Activated CD4-positive, alpha-beta T cell treated with anti-CD3 and anti-CD28 coated beads for 36 hours (primary cell): ENCODE data around the gene GABRQ. TPM values are rescaled to one million over a fixed set of nuclear protein-coding genes. Genes with fewer than 3 reads are reported as not detected.

ENCODE experiments used
- ATAC-seq: fragments of 200-7000 bp; cut with Tn5 transposase; one replicate; pipeline ENCODE4 v1.10.0; 2021; ENCODE audit warnings: mild to moderate bottlenecking, moderate library complexity
- CTCF ChIA-PET: fragments of 350-600 bp; sonication (Branson Sonifier 250); formaldehyde crosslinking; loops from one replicate; lab custom pipeline; 2021; ENCODE audit warnings: antibody characterized with exemption; lab: Charles Lee
- POLR2A ChIA-PET: fragments of 350-600 bp; sonication (Branson Sonifier 250); formaldehyde crosslinking; loops from one replicate; lab custom pipeline; 2021; ENCODE audit warnings: antibody characterized with exemption, inconsistent platforms; lab: Charles Lee
- DNase-seq: peaks from one replicate; pipeline ENCODE4 v3.0.0-alpha.2; 2020
- H3K27ac Mint-ChIP-seq: one replicate; pipeline ENCODE4 v1.8.0; 2021; ENCODE audit warnings: mixed read lengths
- H3K27me3 Mint-ChIP-seq: one replicate; pipeline ENCODE4 v1.8.0; 2021; ENCODE audit warnings: mixed read lengths
- H3K36me3 Mint-ChIP-seq: one replicate; pipeline ENCODE4 v1.8.0; 2021; ENCODE audit warnings: low read depth, mixed read lengths
- H3K4me1 Mint-ChIP-seq: one replicate; pipeline ENCODE4 v1.8.0; 2021; ENCODE audit warnings: mixed read lengths
- H3K4me3 Mint-ChIP-seq: one replicate; pipeline ENCODE4 v1.8.0; 2021; ENCODE audit warnings: mild to moderate bottlenecking, moderate library complexity, mixed read lengths
- H3K9me3 Mint-ChIP-seq: one replicate; pipeline ENCODE4 v1.8.0; 2021; ENCODE audit warnings: low read depth, mixed read lengths
- intact Hi-C, 2 experiments: fragments of 100-400 bp; cut with DNase I in 1 of 2; cut with micrococcal nuclease in 1 of 2; formaldehyde crosslinking; loops; one replicate each; pipeline versions ENCODE4 v1.14.2 to v1.15.1; 2022 to 2024; cut with DNase I, micrococcal nuclease
- total RNA-seq, 2 experiments: library from RNA; stranded (reverse); gene quantifications; one replicate each; pipeline ENCODE4 v1.2.3, GENCODE V29; 2021

Gene GABRQ
- total RNA-seq, 2 experiments from 2014 or later, result 0.02 TPM; not detected in 1

GRCh38 chrX:152640034-152640818, 2.5 kb downstream of the GABRQ start:
- ChIA-PET POLR2A (no interaction called here), CTCF (interaction anchor here (1.4 kb wide), 1 partner anchor 891 kb away, joined by 3 read pairs; no protein-coding TSS in a partner anchor)
- Mint-ChIP-seq H3K27ac (no peak overlapping the region), H3K4me3 (no peak overlapping the region), H3K9me3 (no peaks in the 10 kb centered on the region), H3K27me3 (peaks cover 22% of the 10 kb centered on the region), H3K4me1 (peaks cover 2% of the 10 kb centered on the region), H3K36me3 (no peaks in the 10 kb centered on the region)
- no peak for DNase-seq
- no peak for ATAC-seq
- intact Hi-C loops, result no loop called here

- H3K27ac Mint-ChIP-seq, result no peak overlapping the region
- no peaks in the 10 kb centered on the region for H3K36me3 Mint-ChIP-seq
- DNase-seq (no peak), ATAC-seq (no peak)
- H3K4me1 Mint-ChIP-seq, result peaks cover 2% of the 10 kb centered on the region
- CTCF ChIA-PET, result interaction anchor here (1.1 to 1.4 kb wide), 2 partner anchors 9 to 892 kb away, joined by 3 read pairs; no protein-coding TSS in a partner anchor
- POLR2A ChIA-PET, result no interaction called here
- intact Hi-C loops, result no loop called here
- no peak overlapping the region for H3K4me3 Mint-ChIP-seq
- peaks cover 17% of the 10 kb centered on the region for H3K27me3 Mint-ChIP-seq
- no peaks in the 10 kb centered on the region for H3K9me3 Mint-ChIP-seq
These were observed 3.7 kb downstream of the GABRQ start for GRCh38 chrX:152641256-152641875.

- H3K27ac Mint-ChIP-seq, result no peak overlapping the region
- no peak for ATAC-seq
- H3K27me3 Mint-ChIP-seq, result peaks cover 14% of the 10 kb centered on the region
- DNase-seq, result peak; percentile 5
- ChIA-PET CTCF (interaction anchor here (1.1 kb wide), 1 partner anchor 10 kb away, joined by 3 read pairs; no protein-coding TSS in a partner anchor), POLR2A (no interaction called here)
- no peaks in the 10 kb centered on the region for H3K36me3 Mint-ChIP-seq
- H3K9me3 Mint-ChIP-seq, result no peaks in the 10 kb centered on the region
- intact Hi-C loops, result no loop called here
- no peak overlapping the region for H3K4me3 Mint-ChIP-seq
- peaks cover 2% of the 10 kb centered on the region for H3K4me1 Mint-ChIP-seq
These were observed 4.3 kb downstream of the GABRQ start for GRCh38 chrX:152641996-152642395.

GRCh38 chrX:152642931-152643564, 5.4 kb downstream of the GABRQ start:
- H3K9me3 Mint-ChIP-seq, result no peaks in the 10 kb centered on the region
- H3K36me3 Mint-ChIP-seq, result no peaks in the 10 kb centered on the region
- no peak overlapping the region for H3K4me3 Mint-ChIP-seq
- DNase-seq (no peak), ATAC-seq (no peak)
- ChIA-PET POLR2A (no interaction called here), CTCF (no interaction called here)
- H3K27me3 Mint-ChIP-seq, result peaks cover 11% of the 10 kb centered on the region
- H3K4me1 Mint-ChIP-seq, result peaks cover 1% of the 10 kb centered on the region
- intact Hi-C loops, result no loop called here
- no peak overlapping the region for H3K27ac Mint-ChIP-seq

- H3K36me3 Mint-ChIP-seq, result no peaks in the 10 kb centered on the region
- H3K9me3 Mint-ChIP-seq, result no peaks in the 10 kb centered on the region
- CTCF ChIA-PET, result no interaction called here
- no peak for ATAC-seq
- POLR2A ChIA-PET, result no interaction called here
- H3K4me3 Mint-ChIP-seq, result no peak overlapping the region
- DNase-seq, result no peak
- intact Hi-C loops, result no loop called here
- H3K4me1 Mint-ChIP-seq, result no peaks in the 10 kb centered on the region
- no peak overlapping the region for H3K27ac Mint-ChIP-seq
- H3K27me3 Mint-ChIP-seq, result peaks cover 1% of the 10 kb centered on the region
These were observed 9.3 kb downstream of the GABRQ start for GRCh38 chrX:152646961-152647360.

GRCh38 chrX:152647978-152648377, 10.3 kb downstream of the GABRQ start:
- Mint-ChIP-seq H3K36me3 (no peaks in the 10 kb centered on the region), H3K4me1 (no peaks in the 10 kb centered on the region), H3K9me3 (no peaks in the 10 kb centered on the region), H3K27ac (no peak overlapping the region), H3K27me3 (peaks cover 1% of the 10 kb centered on the region), H3K4me3 (no peak overlapping the region)
- DNase-seq (no peak), ATAC-seq (no peak)
- intact Hi-C loops, result no loop called here
- ChIA-PET CTCF (interaction anchor here (1.7 kb wide), 1 partner anchor 15 kb away, joined by 7 read pairs; no protein-coding TSS in a partner anchor), POLR2A (no interaction called here)

- CTCF ChIA-PET, result no interaction called here
These were observed 14.4 kb downstream of the GABRQ start for GRCh38 chrX:152652060-152652459.

GRCh38 chrX:152652467-152652866, 14.8 kb downstream of the GABRQ start:
- POLR2A ChIA-PET, result no interaction called here
- H3K4me1 Mint-ChIP-seq, result no peaks in the 10 kb centered on the region
- intact Hi-C loops, result no loop called here
- no peak overlapping the region for H3K27ac Mint-ChIP-seq
- peaks cover 5% of the 10 kb centered on the region for H3K27me3 Mint-ChIP-seq
- ATAC-seq (no peak), DNase-seq (no peak)
- H3K4me3 Mint-ChIP-seq, result no peak overlapping the region
- CTCF ChIA-PET, result no interaction called here
- no peaks in the 10 kb centered on the region for H3K9me3 Mint-ChIP-seq
- no peaks in the 10 kb centered on the region for H3K36me3 Mint-ChIP-seq

More at GRCh38 chrX:152652060-152652459, 14.4 kb downstream of the GABRQ start:
- Mint-ChIP-seq H3K27ac (no peak overlapping the region), H3K36me3 (no peaks in the 10 kb centered on the region), H3K9me3 (no peaks in the 10 kb centered on the region), H3K4me1 (no peaks in the 10 kb centered on the region), H3K4me3 (no peak overlapping the region), H3K27me3 (peaks cover 4% of the 10 kb centered on the region)
- ATAC-seq, result no peak
- POLR2A ChIA-PET, result no interaction called here
- intact Hi-C loops, result no loop called here
- DNase-seq, result no peak

- Mint-ChIP-seq H3K27me3 (peaks cover 4% of the 10 kb centered on the region), H3K4me3 (no peak overlapping the region), H3K4me1 (no peaks in the 10 kb centered on the region), H3K9me3 (no peaks in the 10 kb centered on the region), H3K27ac (no peak overlapping the region), H3K36me3 (no peaks in the 10 kb centered on the region)
- CTCF ChIA-PET, result no interaction called here
- intact Hi-C loops, result no loop called here
- POLR2A ChIA-PET, result no interaction called here
- no peak for ATAC-seq
- no peak for DNase-seq
These were observed 18.4 kb downstream of the GABRQ start for GRCh38 chrX:152656087-152656486.

GRCh38 chrX:152656890-152657289, 19.2 kb downstream of the GABRQ start:
- DNase-seq (no peak), ATAC-seq (no peak)
- intact Hi-C loops, result no loop called here
- ChIA-PET POLR2A (no interaction called here), CTCF (no interaction called here)
- no peaks in the 10 kb centered on the region for H3K36me3 Mint-ChIP-seq
- no peak overlapping the region for H3K27ac Mint-ChIP-seq
- H3K4me3 Mint-ChIP-seq, result no peak overlapping the region
- H3K27me3 Mint-ChIP-seq, result peaks cover 4% of the 10 kb centered on the region
- no peaks in the 10 kb centered on the region for H3K9me3 Mint-ChIP-seq
- H3K4me1 Mint-ChIP-seq, result no peaks in the 10 kb centered on the region

- Mint-ChIP-seq H3K27ac (no peak overlapping the region), H3K4me3 (no peak overlapping the region), H3K9me3 (no peaks in the 10 kb centered on the region), H3K27me3 (peaks cover 4% of the 10 kb centered on the region), H3K4me1 (no peaks in the 10 kb centered on the region), H3K36me3 (no peaks in the 10 kb centered on the region)
- intact Hi-C loops, result no loop called here
- DNase-seq (no peak), ATAC-seq (no peak)
- ChIA-PET CTCF (interaction anchor here (0.6 kb wide), 1 partner anchor 9 kb away, joined by 4 read pairs; no protein-coding TSS in a partner anchor), POLR2A (no interaction called here)
These were observed 20.6 kb downstream of the GABRQ start for GRCh38 chrX:152658302-152658701.
